HepG2 (cell line): ENCODE results near the gene PSD. TPM values are rescaled to one million over a fixed set of nuclear protein-coding genes. Genes with fewer than 3 reads are reported as not detected.
A peak's percentile ranks its signal among the peaks of the same experiment; 100 is the strongest.

Experiments
- AKNA ChIP-seq: sonication (generic); formaldehyde crosslinking; IDR thresholded peaks from 2 replicates; pipeline ENCODE4 v1.4.0; 2020; ENCODE audit warnings: missing genetic modification reagents, borderline replicate concordance
- BATF2 ChIP-seq: sonication (generic); formaldehyde crosslinking; IDR thresholded peaks from 2 replicates; pipeline ENCODE4 v1.8.0; 2022; ENCODE audit warnings: mild to moderate bottlenecking, missing genetic modification reagents, moderate library complexity
- FOXM1 ChIP-seq: sonication (generic); formaldehyde crosslinking; IDR thresholded peaks from 2 replicates; pipeline ENCODE4 v1.5.0; 2020; ENCODE audit warnings: missing genetic modification reagents
- GABPB1 ChIP-seq: IDR thresholded peaks from 2 replicates; pipeline ENCODE4 v1.6.1; 2016; ENCODE audit warnings: mild to moderate bottlenecking, missing genetic modification reagents, moderate library complexity, missing compliant biosample characterization
- HNRNPK ChIP-seq: fragments of 200-400 bp; formaldehyde crosslinking; IDR thresholded peaks from 2 replicates; pipeline ENCODE4 v1.6.1; 2018; ENCODE audit warnings: low read length, low read depth, moderate library complexity, mild to moderate bottlenecking; ENCODE audit not compliant: poor library complexity, severe bottlenecking
- HOXA7 ChIP-seq: sonication (generic); formaldehyde crosslinking; IDR thresholded peaks from 2 replicates; pipeline ENCODE4 v1.8.1; 2022; ENCODE audit warnings: mild to moderate bottlenecking, missing genetic modification reagents, moderate library complexity
- KAT7 ChIP-seq: IDR thresholded peaks from 2 replicates; pipeline ENCODE4 v1.6.1; 2018; ENCODE audit warnings: borderline replicate concordance, missing compliant biosample characterization
- MEF2D ChIP-seq: sonication (generic); formaldehyde crosslinking; IDR thresholded peaks from 2 replicates; pipeline ENCODE4 v1.5.1; 2020; ENCODE audit warnings: mild to moderate bottlenecking, missing genetic modification reagents
- MTA1 ChIP-seq: sonication (generic); formaldehyde crosslinking; IDR thresholded peaks from 2 replicates; pipeline ENCODE4 v1.4.0; 2020; ENCODE audit warnings: missing genetic modification reagents, mild to moderate bottlenecking, borderline replicate concordance
- RNF2 ChIP-seq: fragments of 450-650 bp; conservative IDR thresholded peaks from 2 replicates; pipeline ENCODE4 v1.6.1; 2016; ENCODE audit warnings: low read depth
- SATB2 ChIP-seq: sonication (generic); formaldehyde crosslinking; IDR thresholded peaks from 2 replicates; pipeline ENCODE4 v1.5.0; 2020; ENCODE audit warnings: missing genetic modification reagents
- TEAD2 ChIP-seq: sonication (generic); formaldehyde crosslinking; IDR thresholded peaks from 2 replicates; pipeline ENCODE4 v1.9.0; 2021; ENCODE audit warnings: missing genetic modification reagents
- THAP8 ChIP-seq: sonication (generic); formaldehyde crosslinking; IDR thresholded peaks from 2 replicates; pipeline ENCODE4 v1.5.1; 2020; ENCODE audit warnings: missing genetic modification reagents, mild to moderate bottlenecking, borderline replicate concordance
- ZBTB1 ChIP-seq: sonication (generic); formaldehyde crosslinking; IDR thresholded peaks from 2 replicates; pipeline ENCODE4 v1.4.0; 2020; ENCODE audit warnings: missing genetic modification reagents, borderline replicate concordance
- ZNF335 ChIP-seq: sonication (generic); formaldehyde crosslinking; IDR thresholded peaks from 2 replicates; pipeline ENCODE4 v1.4.0; 2020; ENCODE audit warnings: missing genetic modification reagents
- ZNF607 ChIP-seq: sonication (generic); formaldehyde crosslinking; IDR thresholded peaks from 2 replicates; pipeline ENCODE4 v1.5.1; 2020; ENCODE audit warnings: missing genetic modification reagents, mild to moderate bottlenecking, borderline replicate concordance
- polyA plus RNA-seq, 8 experiments: library from polyadenylated mRNA; depleted of rRNA in 3 of 8; stranded (reverse) in 7 of 8; unstranded in 1 of 8; fragments of >200 nt; fragmentation: Illumina TruSeq in 4 of 8; extraction: Trizol in 4 of 8; gene quantifications; 2 replicates each; pipeline versions ENCODE4 v1.2.1 to v1.2.3, GENCODE V29; 2011 to 2016; ENCODE audit warnings: low read depth in 4 of 8, missing spikeins in 1 of 8, mixed read lengths in 1 of 8; ENCODE audit not compliant: insufficient read depth in 1 of 8
- total RNA-seq, 5 experiments: library from RNA; depleted of rRNA; stranded (reverse); fragments of >200 nt; fragmentation: Illumina TruSeq; extraction: Trizol; gene quantifications; 2 replicates each; pipeline ENCODE4 v1.2.3, GENCODE V29; 2016; ENCODE audit warnings: low read depth in 1 of 5
- TF ChIP-seq, protein P1 (sequence below): sonication (generic); formaldehyde crosslinking; IDR thresholded peaks from 2 replicates; pipeline ENCODE4 v1.4.0; 2020; ENCODE audit warnings: missing genetic modification reagents
- TF ChIP-seq, protein P2 (sequence below): IDR thresholded peaks from 2 replicates; pipeline ENCODE4 v1.6.1; 2018; ENCODE audit warnings: missing genetic modification reagents
- TF ChIP-seq, protein P3 (sequence below): sonication (generic); formaldehyde crosslinking; IDR thresholded peaks from 2 replicates; pipeline ENCODE4 v1.5.0; 2020; ENCODE audit warnings: missing genetic modification reagents

PSD gene
- total and polyA plus RNA-seq, 2 of the 13 experiments (the other 11 are each of a cell fraction or from before 2014, with no cell fraction given): 0.35 to 0.58 TPM

DNA sequence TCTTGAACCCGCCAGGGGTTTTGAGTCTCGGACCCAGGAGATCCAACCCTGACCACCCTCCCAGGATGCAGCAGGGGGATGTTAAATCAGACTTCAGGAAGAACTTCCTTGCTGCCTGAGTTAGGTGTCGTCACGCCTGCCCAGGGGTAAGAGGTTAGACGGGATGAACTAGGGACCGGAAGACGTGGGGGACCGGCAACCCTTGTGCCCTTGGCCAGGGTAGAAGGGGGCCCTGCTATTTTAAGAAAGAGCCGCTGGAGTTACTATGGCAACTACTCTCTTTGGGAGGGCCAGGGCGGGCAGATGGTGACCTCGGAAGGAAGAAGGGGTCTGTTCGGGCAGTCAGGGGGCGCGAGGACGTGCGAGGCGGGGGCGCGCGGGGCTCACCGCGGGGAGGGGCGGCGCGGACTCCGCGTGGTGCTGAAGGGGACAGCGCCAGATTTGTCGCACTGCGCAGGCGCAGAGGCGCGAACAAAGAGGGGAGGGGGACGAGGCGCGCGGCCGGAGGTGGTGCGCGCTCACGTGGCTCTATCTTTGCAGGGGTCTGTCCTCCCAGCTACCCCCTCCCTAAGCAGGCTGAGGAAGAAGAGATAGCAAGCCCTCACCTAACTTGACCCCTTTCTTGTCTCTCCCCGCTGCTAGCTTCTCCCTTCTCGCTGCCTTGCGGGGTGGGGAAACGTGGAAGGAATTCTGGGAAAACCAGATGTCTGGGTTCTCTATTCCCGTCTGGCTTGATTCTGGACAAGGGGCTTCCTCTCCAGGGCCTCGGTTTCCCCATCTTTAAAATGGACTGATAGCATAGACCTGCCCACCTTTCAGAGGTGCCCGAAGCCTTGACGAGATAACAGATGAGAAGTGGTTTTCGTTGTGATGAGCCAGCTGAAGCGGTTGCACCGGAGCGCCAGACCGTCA is 940 bp upstream of the PSD start (continued):
- TF ChIP-seq THAP8 (CRISPR knock-in tag): no peak
- TF ChIP-seq KAT7 (CRISPR knock-in tag): no peak
- TF ChIP-seq RNF2: no peak
- no peak for TF ChIP-seq HOXA7 (CRISPR knock-in tag)
- peak; percentile 72; the same call in 1 of the 2 replicates for TF ChIP-seq FOXM1 (CRISPR knock-in tag)
- 0 out of 2 replicates have a peak, but pooled peaks have one; percentile 68 for TF ChIP-seq AKNA
- TF ChIP-seq MTA1 (CRISPR knock-in tag): no peak
- TF ChIP-seq, protein P1, sequence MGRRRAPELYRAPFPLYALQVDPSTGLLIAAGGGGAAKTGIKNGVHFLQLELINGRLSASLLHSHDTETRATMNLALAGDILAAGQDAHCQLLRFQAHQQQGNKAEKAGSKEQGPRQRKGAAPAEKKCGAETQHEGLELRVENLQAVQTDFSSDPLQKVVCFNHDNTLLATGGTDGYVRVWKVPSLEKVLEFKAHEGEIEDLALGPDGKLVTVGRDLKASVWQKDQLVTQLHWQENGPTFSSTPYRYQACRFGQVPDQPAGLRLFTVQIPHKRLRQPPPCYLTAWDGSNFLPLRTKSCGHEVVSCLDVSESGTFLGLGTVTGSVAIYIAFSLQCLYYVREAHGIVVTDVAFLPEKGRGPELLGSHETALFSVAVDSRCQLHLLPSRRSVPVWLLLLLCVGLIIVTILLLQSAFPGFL (CRISPR knock-in tag): 0 out of 2 replicates have a peak, but pooled peaks have one; percentile 70
- TF ChIP-seq, protein P2, sequence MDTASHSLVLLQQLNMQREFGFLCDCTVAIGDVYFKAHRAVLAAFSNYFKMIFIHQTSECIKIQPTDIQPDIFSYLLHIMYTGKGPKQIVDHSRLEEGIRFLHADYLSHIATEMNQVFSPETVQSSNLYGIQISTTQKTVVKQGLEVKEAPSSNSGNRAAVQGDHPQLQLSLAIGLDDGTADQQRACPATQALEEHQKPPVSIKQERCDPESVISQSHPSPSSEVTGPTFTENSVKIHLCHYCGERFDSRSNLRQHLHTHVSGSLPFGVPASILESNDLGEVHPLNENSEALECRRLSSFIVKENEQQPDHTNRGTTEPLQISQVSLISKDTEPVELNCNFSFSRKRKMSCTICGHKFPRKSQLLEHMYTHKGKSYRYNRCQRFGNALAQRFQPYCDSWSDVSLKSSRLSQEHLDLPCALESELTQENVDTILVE (CRISPR knock-in tag): no peak
- TF ChIP-seq HNRNPK: no peak
- peak; percentile 58; the same call in 1 of the 2 replicates for TF ChIP-seq ZNF335 (CRISPR knock-in tag)
- TF ChIP-seq, protein P3, sequence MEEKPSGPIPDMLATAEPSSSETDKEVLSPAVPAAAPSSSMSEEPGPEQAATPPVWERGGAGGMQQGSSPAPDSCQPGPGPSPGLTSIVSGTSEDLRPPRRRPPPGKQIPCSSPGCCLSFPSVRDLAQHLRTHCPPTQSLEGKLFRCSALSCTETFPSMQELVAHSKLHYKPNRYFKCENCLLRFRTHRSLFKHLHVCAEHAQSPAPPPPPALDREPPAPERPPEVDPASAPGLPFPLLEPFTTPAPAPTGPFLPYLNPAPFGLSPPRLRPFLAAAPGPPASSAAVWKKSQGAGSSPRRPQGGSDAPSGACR: no peak
- no peak for TF ChIP-seq ZNF607 (CRISPR knock-in tag)
- 0 out of 2 replicates have a peak, but pooled peaks have one; percentile 68 for TF ChIP-seq SATB2 (CRISPR knock-in tag)
- TF ChIP-seq ZBTB1 (CRISPR knock-in tag): no peak
- 0 out of 2 replicates have a peak, but pooled peaks have one; percentile 59 for TF ChIP-seq TEAD2
- TF ChIP-seq MEF2D (CRISPR knock-in tag): no peak
- TF ChIP-seq GABPB1: peak; percentile 66; the same call in 1 of the 2 replicates
- no peak for TF ChIP-seq BATF2 (CRISPR knock-in tag)
